GM23248 (cell line): ENCODE results near the gene GREB1. TPM values are rescaled to one million over a fixed set of nuclear protein-coding genes. Genes with fewer than 3 reads are reported as not detected.

Source experiments
- DNase-seq: peaks from one replicate; pipeline ENCODE4 v3.0.0-alpha.2; 2015
- H2AFZ ChIP-seq: fragments of 200-600 bp; sonication (generic); 2 replicates; pipeline ENCODE4 v1.6.1; 2016; ENCODE audit warnings: antibody characterized with exemption
- H3F3A ChIP-seq: fragments of 200-600 bp; sonication (generic); 2 replicates; pipeline ENCODE4 v1.6.1; 2016; ENCODE audit warnings: mild to moderate bottlenecking, antibody characterized with exemption, mixed run types; ENCODE audit not compliant: insufficient read depth
- H3K27ac ChIP-seq: fragments of 200-600 bp; sonication (generic); 2 replicates; pipeline ENCODE4 v1.5.1; 2016; ENCODE audit warnings: mild to moderate bottlenecking
- H3K27me3 ChIP-seq: fragments of 200-600 bp; sonication (generic); replicated peaks from 2 replicates; pipeline ENCODE4 v1.6.1; 2016; ENCODE audit warnings: mild to moderate bottlenecking; ENCODE audit not compliant: insufficient read depth
- H3K36me3 ChIP-seq: fragments of 200-600 bp; sonication (generic); 2 replicates; pipeline ENCODE4 v1.6.1; 2016; ENCODE audit warnings: low read depth, mild to moderate bottlenecking
- H3K4me1 ChIP-seq: fragments of 200-600 bp; sonication (generic); 2 replicates; pipeline ENCODE4 v1.6.1; 2016; ENCODE audit warnings: mild to moderate bottlenecking; ENCODE audit not compliant: insufficient read depth
- H3K4me2 ChIP-seq: fragments of 200-600 bp; sonication (generic); one replicate; pipeline ENCODE4 v1.6.1; 2016; ENCODE audit warnings: mild to moderate bottlenecking; ENCODE audit not compliant: unreplicated experiment
- H3K4me3 ChIP-seq: fragments of 200-600 bp; sonication (generic); 2 replicates; pipeline ENCODE4 v1.5.1; 2016; ENCODE audit warnings: mild to moderate bottlenecking
- H3K79me2 ChIP-seq: fragments of 200-600 bp; sonication (generic); 2 replicates; pipeline ENCODE4 v1.6.1; 2016; ENCODE audit warnings: mild to moderate bottlenecking; ENCODE audit not compliant: insufficient read depth
- H3K9ac ChIP-seq: fragments of 200-600 bp; sonication (generic); 2 replicates; pipeline ENCODE4 v1.6.1; 2016; ENCODE audit warnings: mild to moderate bottlenecking
- H3K9me2 ChIP-seq: fragments of 200-600 bp; sonication (generic); 2 replicates; pipeline ENCODE4 v1.6.1; 2016; ENCODE audit warnings: mixed run types, mild to moderate bottlenecking, moderate library complexity; ENCODE audit not compliant: insufficient read depth
- H3K9me3 ChIP-seq: fragments of 200-600 bp; sonication (generic); one replicate; pipeline ENCODE4 v1.6.1; 2017; ENCODE audit warnings: low read depth
- H4K20me1 ChIP-seq: fragments of 200-600 bp; sonication (generic); 2 replicates; pipeline ENCODE4 v1.6.0; 2016; ENCODE audit not compliant: insufficient read depth
- EZH2 ChIP-seq: fragments of 200-600 bp; sonication (generic); IDR thresholded peaks from 2 replicates; pipeline ENCODE4 v1.6.1; 2018; ENCODE audit warnings: antibody characterized with exemption, mild to moderate bottlenecking; ENCODE audit not compliant: insufficient read depth, poor library complexity, severe bottlenecking
- EZH2phosphoT487 ChIP-seq: fragments of 200-600 bp; sonication (generic); IDR thresholded peaks from 2 replicates; pipeline ENCODE4 v1.6.1; 2018; ENCODE audit warnings: antibody characterized with exemption, moderate library complexity, mild to moderate bottlenecking, low read depth; ENCODE audit not compliant: insufficient read depth
- WGBS, 2 experiments: methylation state at CpG; one replicate each; pipeline ENCODE4 v1.1.6; 2015 to 2017; ENCODE audit warnings: low lambda C conversion rate in 2 of 2, low coverage in 1 of 2; ENCODE audit errors: missing lambda C conversion rate in 2 of 2; 5-methylcytosine and 5-hydroxymethylcytosine counted together
- in situ Hi-C: fragments of 300-500 bp; cut with MboI; formaldehyde crosslinking; loops from 2 replicates; pipeline ENCODE4 v1.15.0; 2020
- polyA plus RNA-seq: library from polyadenylated mRNA; unstranded; fragments of >200 nt; fragmentation: Nextera tagmentation; extraction: Ambion mirVana; gene quantifications from 2 replicates; pipeline ENCODE4 v1.2.1, GENCODE V29; 2016
- total RNA-seq: library from RNA; depleted of rRNA; stranded (reverse); fragments of >200 nt; shearing (Covaris generic); gene quantifications from 2 replicates; pipeline ENCODE4 v1.2.3, GENCODE V29; 2014

Gene GREB1
- total and polyA plus RNA-seq, 2 experiments from 2014 or later: not detected

DNA sequence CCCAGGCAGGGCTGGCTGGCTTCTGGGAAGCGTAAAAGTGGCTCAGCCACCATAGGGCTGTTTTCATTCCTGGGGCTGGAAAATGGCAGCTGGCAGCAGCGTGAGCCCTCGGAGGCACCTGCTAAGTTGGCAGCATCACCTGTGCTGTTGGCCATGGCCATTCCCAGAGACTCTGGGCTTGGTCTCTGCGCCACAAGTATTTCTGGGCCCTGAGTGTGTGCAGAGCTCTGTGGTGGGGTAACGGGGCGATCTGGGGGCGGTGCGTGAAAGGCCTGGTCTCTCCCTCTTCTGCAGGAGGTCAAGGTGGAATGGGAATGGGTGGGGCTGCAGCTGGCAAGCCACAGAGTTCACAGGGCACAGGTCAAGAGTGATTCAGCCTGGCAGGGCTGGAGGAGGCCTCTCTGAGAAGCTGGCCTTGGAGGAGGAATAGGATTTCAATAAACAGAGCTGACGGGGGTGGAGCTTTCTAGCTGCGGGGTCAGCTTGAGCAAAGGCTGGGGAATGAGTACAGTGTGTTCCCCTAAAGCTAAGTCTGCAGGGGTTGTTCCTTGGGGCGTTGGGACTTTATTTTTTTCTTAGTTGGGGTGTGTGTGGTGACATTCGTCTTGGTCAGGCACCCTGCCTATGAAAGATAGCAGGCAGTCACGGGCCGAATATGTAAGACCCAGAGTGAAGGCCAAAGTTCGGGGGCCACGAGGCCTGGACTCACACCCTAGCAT is 146.5 kb downstream of the GREB1 start:
- H3K4me2 ChIP-seq: no peak overlapping the region
- no peak overlapping the region for H3K4me3 ChIP-seq
- no peak for TF ChIP-seq EZH2
- no peak for TF ChIP-seq EZH2phosphoT487
- DNase-seq: no peak
- H3K9me3 ChIP-seq: no peaks in the 10 kb centered on the region
- no peaks in the 10 kb centered on the region for H4K20me1 ChIP-seq
- H3K4me1 ChIP-seq: no peaks in the 10 kb centered on the region
- no peaks in the 10 kb centered on the region for H3K9me2 ChIP-seq
- in situ Hi-C loops: no loop called here
- H3K27ac ChIP-seq: no peak overlapping the region
- no peak overlapping the region for H2AFZ ChIP-seq
- H3K79me2 ChIP-seq: no peaks in the 10 kb centered on the region
- no peaks in the 10 kb centered on the region for H3K36me3 ChIP-seq
- no peaks in the 10 kb centered on the region for H3F3A ChIP-seq
- peaks cover 44% of the 10 kb centered on the region for H3K27me3 ChIP-seq
- H3K9ac ChIP-seq: no peak overlapping the region
- WGBS, 2 experiments: 68 to 71% methylated on average over 14 to 16 of the region's 16 CpGs

DNA sequence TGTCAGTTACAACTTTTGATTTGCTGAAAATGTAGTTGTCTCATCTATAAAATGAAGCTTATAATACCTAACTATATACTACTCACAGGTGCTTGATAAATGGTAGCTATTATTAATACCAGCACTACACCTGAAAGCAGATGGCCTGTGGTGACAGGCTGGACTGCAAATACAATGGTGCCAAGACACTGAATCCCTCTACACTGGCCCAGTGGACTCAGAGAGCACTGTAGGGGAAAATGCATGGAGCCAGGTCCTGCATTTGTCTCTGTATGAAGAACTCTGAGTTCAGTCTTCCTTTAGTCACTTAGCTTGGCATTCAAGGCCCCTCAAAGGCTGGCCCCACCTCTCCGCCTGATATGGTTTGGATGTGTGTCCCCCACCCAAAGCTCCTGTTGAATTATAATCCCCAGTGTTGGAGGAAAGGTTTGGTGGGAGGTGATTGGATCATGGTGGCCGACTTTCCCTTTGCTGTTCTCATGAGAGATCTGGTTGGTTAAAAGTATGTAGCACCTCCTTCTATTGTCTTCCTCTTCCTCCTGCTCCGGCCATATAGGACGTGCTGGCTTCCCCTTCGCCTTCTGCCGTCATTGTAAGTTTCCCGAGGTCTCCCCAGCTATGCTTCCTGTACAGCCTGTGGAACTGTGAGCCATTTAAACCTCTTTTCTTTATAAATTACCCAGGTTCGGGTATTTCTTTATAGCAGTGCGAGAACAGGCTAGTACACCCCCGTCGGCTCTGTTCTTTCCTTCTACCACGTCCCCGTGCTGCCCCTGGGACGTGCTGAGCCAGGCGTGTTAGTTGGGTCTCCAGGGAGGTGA is 147.3 kb downstream of the GREB1 start:
- peaks cover 41% of the 10 kb centered on the region for H3K27me3 ChIP-seq
- H4K20me1 ChIP-seq: no peaks in the 10 kb centered on the region
- 59 to 60% methylated on average over 15 of the region's 15 CpGs for WGBS, 2 experiments
- H3K4me3 ChIP-seq: no peak overlapping the region
- no peak overlapping the region for H3K4me2 ChIP-seq
- no peak overlapping the region for H3K27ac ChIP-seq
- no peak for DNase-seq
- no peak overlapping the region for H2AFZ ChIP-seq
- TF ChIP-seq EZH2 (no peak), EZH2phosphoT487 (no peak)
- no peaks in the 10 kb centered on the region for H3K9me3 ChIP-seq
- H3K79me2 ChIP-seq: no peaks in the 10 kb centered on the region
- no peaks in the 10 kb centered on the region for H3K9me2 ChIP-seq
- H3K9ac ChIP-seq: no peak overlapping the region
- H3F3A ChIP-seq: no peaks in the 10 kb centered on the region
- H3K4me1 ChIP-seq: no peaks in the 10 kb centered on the region
- no peaks in the 10 kb centered on the region for H3K36me3 ChIP-seq
- in situ Hi-C loops: no loop called here

DNA sequence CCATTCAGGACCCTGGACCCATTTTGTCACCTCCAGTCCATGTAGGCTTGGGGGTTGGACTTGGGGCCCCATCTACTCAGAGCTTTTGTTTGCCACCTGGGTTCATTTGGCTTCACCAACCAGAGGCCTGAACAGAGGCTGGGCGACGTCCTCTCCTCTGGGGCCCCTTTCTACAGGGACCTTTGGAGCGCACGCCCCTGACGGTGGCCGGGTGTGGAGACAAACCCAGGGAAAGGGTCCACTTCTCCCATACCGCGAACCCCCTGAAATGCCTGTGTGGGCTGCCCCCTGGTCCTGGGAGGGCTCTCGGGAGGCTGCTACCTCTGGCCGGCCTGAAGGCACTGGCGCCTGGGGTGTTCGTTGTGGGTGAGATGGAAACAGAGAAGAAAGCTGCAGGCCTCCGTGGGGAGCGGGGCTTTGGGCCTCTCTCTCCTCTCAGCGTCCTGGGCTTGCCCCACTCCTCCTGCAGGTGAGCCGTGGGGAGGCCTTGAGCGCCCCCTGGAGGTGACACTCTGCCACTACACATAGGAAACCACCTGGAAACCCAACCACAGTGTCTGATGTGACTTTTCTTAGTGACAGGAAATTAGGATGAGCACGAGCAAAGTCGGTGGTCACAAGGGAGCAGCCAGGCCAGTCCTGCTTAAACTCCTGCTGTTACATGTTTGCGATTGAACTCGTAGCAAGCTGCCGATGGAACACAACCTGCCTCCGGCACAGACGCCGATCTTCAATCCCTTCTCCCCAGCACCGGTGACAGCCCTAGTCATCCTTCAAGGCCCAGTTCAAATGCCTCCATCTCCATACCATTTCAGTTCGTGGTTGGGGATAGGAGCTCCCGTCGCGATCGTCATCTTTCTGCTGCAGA is 148.1 kb downstream of the GREB1 start:
- Histone ChIP-seq H2AFZ (no peak overlapping the region), H3K27me3 (peaks cover 34% of the 10 kb centered on the region), H3K9me3 (no peaks in the 10 kb centered on the region), H3K4me2 (no peak overlapping the region), H3K27ac (no peak overlapping the region), H3K36me3 (no peaks in the 10 kb centered on the region), H3K9ac (no peak overlapping the region), H3K79me2 (no peaks in the 10 kb centered on the region), H3F3A (no peaks in the 10 kb centered on the region), H3K4me1 (no peaks in the 10 kb centered on the region), H3K4me3 (no peak overlapping the region), H4K20me1 (no peaks in the 10 kb centered on the region), H3K9me2 (no peaks in the 10 kb centered on the region)
- 54 to 55% methylated on average over 31 of the region's 31 CpGs for WGBS, 2 experiments
- in situ Hi-C loops: no loop called here
- TF ChIP-seq EZH2: no peak
- no peak for TF ChIP-seq EZH2phosphoT487
- DNase-seq: peak; percentile 10

DNA sequence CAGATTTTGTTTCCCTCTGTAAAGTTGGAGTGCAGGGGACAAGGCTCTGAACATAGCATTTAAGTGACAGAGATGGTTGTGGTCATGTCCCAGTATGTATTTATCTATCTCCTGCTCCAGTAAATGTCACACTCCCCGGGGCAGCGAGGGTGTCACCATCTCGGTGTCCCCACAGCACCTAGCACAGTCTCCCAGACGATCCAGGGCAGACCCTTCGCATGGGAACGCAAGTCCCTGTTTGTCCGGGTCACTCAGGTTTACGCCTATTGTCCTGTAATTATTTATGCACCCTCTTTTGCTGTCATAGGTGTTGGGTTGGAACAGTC is 148.7 kb downstream of the GREB1 start:
- Histone ChIP-seq H3K27me3 (peaks cover 28% of the 10 kb centered on the region), H4K20me1 (no peaks in the 10 kb centered on the region), H3K79me2 (no peaks in the 10 kb centered on the region), H3K27ac (no peak overlapping the region), H3K4me1 (no peaks in the 10 kb centered on the region), H3K9me2 (no peaks in the 10 kb centered on the region), H2AFZ (no peak overlapping the region), H3K4me2 (no peak overlapping the region), H3K36me3 (no peaks in the 10 kb centered on the region), H3K4me3 (no peak overlapping the region), H3F3A (no peaks in the 10 kb centered on the region), H3K9ac (no peak overlapping the region), H3K9me3 (no peaks in the 10 kb centered on the region)
- in situ Hi-C loops: no loop called here
- no peak for DNase-seq
- TF ChIP-seq EZH2 (no peak), EZH2phosphoT487 (no peak)
- 70 to 72% methylated on average over 8 of the region's 8 CpGs for WGBS, 2 experiments
